ENCODE measurements around the gene KREMEN1.

DNA sequence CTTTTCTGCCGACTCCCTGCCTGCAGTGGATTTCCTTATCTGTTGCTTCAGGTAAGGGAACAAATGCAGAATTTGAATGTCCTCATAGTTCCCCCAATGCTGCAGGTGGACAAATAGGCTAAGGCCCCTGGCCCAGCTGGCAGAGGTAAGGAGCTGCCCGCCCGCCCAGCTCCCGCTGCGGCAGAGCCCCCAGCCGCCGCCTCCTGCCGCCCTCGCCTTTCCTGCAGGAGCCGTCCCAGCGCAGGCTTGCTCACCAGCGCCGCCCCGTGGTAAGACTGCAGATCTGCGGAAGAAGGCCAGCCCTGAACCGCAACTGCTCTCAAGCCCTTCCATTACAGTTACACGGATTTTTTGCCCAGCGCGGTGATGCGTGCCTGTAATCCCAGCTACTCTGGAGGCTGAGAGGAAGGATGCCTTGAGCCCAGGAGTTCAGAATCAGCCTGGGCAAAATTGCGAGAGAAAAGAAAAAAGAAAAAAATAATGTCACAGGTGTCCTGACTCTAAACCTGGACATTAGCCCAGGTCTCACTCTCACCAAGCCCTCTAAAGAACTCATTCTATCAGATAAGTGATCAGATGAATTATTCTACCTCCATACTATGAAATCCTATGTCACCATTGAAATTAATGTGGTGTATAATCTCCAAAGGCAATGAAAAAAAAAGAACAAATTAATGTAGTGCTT lies 81.7 kb downstream of the KREMEN1 start:
- no peak for TF ChIP-seq ZFX (IDR thresholded peaks at IDR 0.05)
- no peak for TF ChIP-seq JUND (IDR thresholded peaks at IDR 0.05)
- TF ChIP-seq TCF7L2 (IDR thresholded peaks at IDR 0.05; ENCODE audit: borderline replicate concordance, extremely low read depth, insufficient read depth, insufficient read length) = no peak
